K562 (cell line): ENCODE data around the gene CDC20. TPM values are rescaled to one million over a fixed set of nuclear protein-coding genes. Genes with fewer than 3 reads are reported as not detected.
A peak's percentile ranks its signal among the peaks of the same experiment; 100 is the strongest.

Experiments
- BCLAF1 ChIP-seq, 2 experiments: fragments of 450-650 bp in 1 of 2; IDR thresholded peaks; 2 replicates each; pipeline ENCODE4 v1.6.1; 2011 to 2017; ENCODE audit warnings: low read depth in 2 of 2, antibody characterized with exemption in 1 of 2, borderline replicate concordance in 1 of 2, low read length in 1 of 2, mild to moderate bottlenecking in 1 of 2, mixed read lengths in 1 of 2; ENCODE audit not compliant: control insufficient read depth in 1 of 2
- ESRRA ChIP-seq: fragments of 450-650 bp; IDR thresholded peaks from 2 replicates; pipeline ENCODE4 v1.6.1; 2014; ENCODE audit warnings: low read depth, mild to moderate bottlenecking, moderate library complexity, borderline replicate concordance
- HDAC1 ChIP-seq, 2 experiments: fragments of 450-650 bp; IDR thresholded peaks; 2 replicates each; pipeline ENCODE4 v1.6.1; 2016 to 2017; ENCODE audit warnings: inconsistent platforms in 1 of 2, mild to moderate bottlenecking in 1 of 2, moderate library complexity in 1 of 2
- L3MBTL2 ChIP-seq: fragments of 450-650 bp; IDR thresholded peaks from 2 replicates; pipeline ENCODE4 v1.6.1; 2016; ENCODE audit warnings: mild to moderate bottlenecking, moderate library complexity
- NCOR1 ChIP-seq: fragments of 450-650 bp; IDR thresholded peaks from 2 replicates; pipeline ENCODE4 v1.6.1; 2016; ENCODE audit warnings: mild to moderate bottlenecking, moderate library complexity
- PPARD ChIP-seq: fragments of 250-450 bp; sonication (Bioruptor Pico); IDR thresholded peaks from 2 replicates; pipeline ENCODE4 v1.8.0; 2022; ENCODE audit warnings: inconsistent platforms, mild to moderate bottlenecking, moderate library complexity
- REST ChIP-seq, 2 experiments: fragments of 450-650 bp; formaldehyde crosslinking in 1 of 2; IDR thresholded peaks; 2 replicates each; pipeline versions ENCODE4 v1.4.0 to v1.6.1; 2014 to 2020; ENCODE audit warnings: mild to moderate bottlenecking in 2 of 2, borderline replicate concordance in 1 of 2, low read depth in 1 of 2
- SMARCA4 ChIP-seq: fragments of 450-650 bp; IDR thresholded peaks from 2 replicates; pipeline ENCODE4 v1.6.1; 2016
- SUPT5H ChIP-seq: fragments of 450-650 bp; IDR thresholded peaks from 2 replicates; pipeline ENCODE4 v1.6.1; 2016
- TCF15 ChIP-seq: fragments of 250-450 bp; sonication (Bioruptor Pico); IDR thresholded peaks from 2 replicates; pipeline ENCODE4 v1.8.0; 2022; ENCODE audit warnings: moderate library complexity, mild to moderate bottlenecking, inconsistent platforms
- TGIF2 ChIP-seq: sonication (generic); formaldehyde crosslinking; IDR thresholded peaks from 2 replicates; pipeline ENCODE4 v1.8.1; 2022; ENCODE audit warnings: mild to moderate bottlenecking, missing genetic modification reagents, moderate library complexity
- ZNF263 ChIP-seq: sonication (generic); formaldehyde crosslinking; IDR thresholded peaks from 2 replicates; pipeline ENCODE4 v1.8.0; 2022; ENCODE audit warnings: mild to moderate bottlenecking, missing genetic modification reagents, borderline replicate concordance
- ZNF324 ChIP-seq: fragments of 250-450 bp; sonication (Bioruptor Pico); IDR thresholded peaks from 2 replicates; pipeline ENCODE4 v1.4.0; 2020; ENCODE audit warnings: mild to moderate bottlenecking
- polyA plus RNA-seq, 8 experiments: library from polyadenylated mRNA; depleted of rRNA in 4 of 8; stranded (reverse) in 5 of 8; unstranded in 3 of 8; fragments of >200 nt; fragmentation: Nextera tagmentation in 2 of 8; fragmentation: Illumina TruSeq in 1 of 8; extraction: Ambion mirVana in 2 of 8; extraction: Trizol in 1 of 8; gene quantifications; 2 replicates each; pipeline versions ENCODE4 v1.2.1 to v1.2.3, GENCODE V29; 2011 to 2014; ENCODE audit warnings: inconsistent platforms in 1 of 8, missing spikeins in 1 of 8
- total RNA-seq, 7 experiments: library from RNA; depleted of rRNA in 6 of 7; stranded (reverse); fragments of >200 nt in 6 of 7; fragmentation: Illumina TruSeq in 2 of 7; extraction: Trizol in 2 of 7; gene quantifications; 2 replicates each; pipeline versions ENCODE4 v1.2.1 to v1.2.3, GENCODE V29; 2011 to 2021; ENCODE audit warnings: low replicate concordance in 1 of 7
- TF ChIP-seq, protein P1 (sequence below): sonication (generic); IDR thresholded peaks from 2 replicates; pipeline ENCODE4 v1.6.1; 2016

CDC20 gene
- total and polyA plus RNA-seq, 9 of the 15 experiments (the other 6 are each of a cell fraction or from before 2014, with no cell fraction given): 45.2 to 224 (median 121) TPM

DNA sequence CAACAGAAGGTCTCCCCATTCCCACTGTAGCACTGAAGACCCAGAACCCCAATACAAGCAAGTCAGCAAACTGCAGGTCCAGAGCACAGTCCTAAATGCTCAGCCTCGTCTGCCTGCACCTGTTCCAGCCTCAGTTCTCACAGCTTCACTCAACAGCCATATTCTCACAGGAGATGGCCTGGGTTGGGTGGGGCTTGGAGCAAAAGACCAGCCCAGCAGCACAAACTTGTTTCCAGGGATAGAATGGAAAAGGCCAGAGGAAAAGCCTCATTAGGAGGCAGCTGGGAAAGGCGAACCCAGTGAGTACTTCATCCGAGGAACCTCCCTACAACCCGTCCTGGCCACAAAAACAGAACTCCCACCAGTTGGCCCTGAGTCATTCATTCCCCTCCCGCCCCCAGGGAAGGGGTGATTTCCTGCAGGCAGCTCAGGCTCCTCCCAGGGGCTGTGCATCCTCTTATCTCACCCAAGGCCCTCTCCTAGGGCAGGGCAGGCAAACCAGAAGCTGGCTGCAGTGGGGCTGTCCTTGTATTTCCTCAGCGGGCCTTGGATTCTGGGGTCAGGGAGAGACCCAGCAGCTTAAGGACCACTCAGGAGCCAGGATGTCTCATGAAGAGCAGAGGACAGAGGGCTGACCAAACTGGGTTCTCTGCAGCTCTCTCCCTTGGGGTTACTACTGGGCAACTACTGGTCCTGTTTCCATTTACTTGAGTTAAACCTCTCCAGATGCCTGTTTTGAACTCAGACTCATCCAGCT lies 28.6 kb upstream of the CDC20 start (continued):
- TF ChIP-seq BCLAF1 (IDR thresholded peaks at IDR 0.05; ENCODE audit: borderline replicate concordance in 1 of 2, control insufficient read depth in 1 of 2, low read depth in 2 of 2, low read length in 1 of 2) (no peak), PPARD (CRISPR knock-in tag) (no peak), NCOR1 (peak; percentile 60), ZNF324 (CRISPR knock-in tag) (no peak), TGIF2 (CRISPR knock-in tag) (no peak), TCF15 (CRISPR knock-in tag) (no peak), HDAC1 (IDR thresholded peaks at IDR 0.05) (peak in 1 of 2 experiments; percentile 57; a peak in 1 of 4 replicates), REST (IDR thresholded peaks at IDR 0.05; ENCODE audit: borderline replicate concordance) (peak; percentile 22; the same call in 1 of the 2 replicates), REST (CRISPR knock-in tag; IDR thresholded peaks at IDR 0.05; ENCODE audit: low read depth) (no peak), SMARCA4 (peak; percentile 90), L3MBTL2 (peak; percentile 75; the same call in 1 of the 2 replicates), ESRRA (peak; percentile 35; the same call in 1 of the 2 replicates), ZNF263 (CRISPR knock-in tag) (peak; percentile 82; the same call in 1 of the 2 replicates), SUPT5H (peak; percentile 71)
- TF ChIP-seq, protein P1, sequence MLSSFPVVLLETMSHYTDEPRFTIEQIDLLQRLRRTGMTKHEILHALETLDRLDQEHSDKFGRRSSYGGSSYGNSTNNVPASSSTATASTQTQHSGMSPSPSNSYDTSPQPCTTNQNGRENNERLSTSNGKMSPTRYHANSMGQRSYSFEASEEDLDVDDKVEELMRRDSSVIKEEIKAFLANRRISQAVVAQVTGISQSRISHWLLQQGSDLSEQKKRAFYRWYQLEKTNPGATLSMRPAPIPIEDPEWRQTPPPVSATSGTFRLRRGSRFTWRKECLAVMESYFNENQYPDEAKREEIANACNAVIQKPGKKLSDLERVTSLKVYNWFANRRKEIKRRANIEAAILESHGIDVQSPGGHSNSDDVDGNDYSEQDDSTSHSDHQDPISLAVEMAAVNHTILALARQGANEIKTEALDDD: peak; percentile 30; the same call in 1 of the 2 replicates
